Measurements from ENCODE around the gene PNPLA7. TPM values are rescaled to one million over a fixed set of nuclear protein-coding genes. Genes with fewer than 3 reads are reported as not detected.

PNPLA7 gene
- total RNA-seq, 1 experiment from 2014 or later = 1.8 TPM

DNA sequence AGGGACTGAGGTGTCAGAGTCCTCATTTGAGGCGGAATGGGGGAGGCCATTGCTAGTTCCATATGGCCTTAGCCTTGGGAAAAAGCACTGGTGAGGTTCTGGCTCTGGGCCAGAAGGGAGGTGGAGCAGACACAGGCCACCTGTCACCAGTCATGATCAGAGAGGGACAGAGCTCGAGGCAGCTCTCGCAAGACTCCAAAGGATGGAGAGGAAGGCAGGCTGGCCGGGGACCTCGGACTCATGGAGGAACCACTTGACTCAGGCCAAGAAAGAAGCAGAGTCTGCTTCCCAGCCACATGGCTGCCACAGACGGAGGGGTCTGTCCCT is 61.9 kb downstream of the PNPLA7 start:
- ChIA-PET RAD21 (ENCODE audit: low non-redundant PET in 1 of 2, low total read pairs in 2 of 2, uncharacterized antibody in 2 of 2, unreplicated experiment in 2 of 2) (no interaction called here), CTCF (no interaction called here), POLR2A (no interaction called here)
- H3K9ac ChIP-seq (ENCODE audit: low read length) = no peak overlapping the region
- DNase-seq (ENCODE audit: low read depth, low spot score) (no peak), ATAC-seq (no peak)
- H3K27ac ChIP-seq (ENCODE audit: low read depth, low read length) = no peak overlapping the region
- BruUV-seq (replicated peaks) = no TSS peak
- intact Hi-C loops (cut with micrococcal nuclease) = no loop called here
- no peaks in the 10 kb centered on the region for H4K20me1 ChIP-seq (ENCODE audit: insufficient read depth)
- no peaks in the 10 kb centered on the region for H3K27me3 ChIP-seq (ENCODE audit: insufficient read depth, low read length)
- TF ChIP-seq EZH2 (IDR thresholded peaks at IDR 0.05) (no peak), CEBPB (IDR thresholded peaks at IDR 0.05; ENCODE audit: low read depth) (no peak), POLR2AphosphoS5 (IDR thresholded peaks at IDR 0.05; ENCODE audit: low read depth, low read length) (no peak), TCF7L2 (IDR thresholded peaks at IDR 0.05; ENCODE audit: borderline replicate concordance, extremely low read depth, insufficient read depth, insufficient read length) (no peak), SP1 (IDR thresholded peaks at IDR 0.05; ENCODE audit: low read depth) (no peak), ZFX (IDR thresholded peaks at IDR 0.05) (no peak), EZH2phosphoT487 (IDR thresholded peaks at IDR 0.05; ENCODE audit: borderline replicate concordance) (no peak), EGR1 (IDR thresholded peaks at IDR 0.05; ENCODE audit: low read depth) (no peak), SRF (IDR thresholded peaks at IDR 0.05; ENCODE audit: low read depth) (no peak), SIN3A (IDR thresholded peaks at IDR 0.05; ENCODE audit: low read depth) (no peak)
- TF ChIP-seq, protein P1, sequence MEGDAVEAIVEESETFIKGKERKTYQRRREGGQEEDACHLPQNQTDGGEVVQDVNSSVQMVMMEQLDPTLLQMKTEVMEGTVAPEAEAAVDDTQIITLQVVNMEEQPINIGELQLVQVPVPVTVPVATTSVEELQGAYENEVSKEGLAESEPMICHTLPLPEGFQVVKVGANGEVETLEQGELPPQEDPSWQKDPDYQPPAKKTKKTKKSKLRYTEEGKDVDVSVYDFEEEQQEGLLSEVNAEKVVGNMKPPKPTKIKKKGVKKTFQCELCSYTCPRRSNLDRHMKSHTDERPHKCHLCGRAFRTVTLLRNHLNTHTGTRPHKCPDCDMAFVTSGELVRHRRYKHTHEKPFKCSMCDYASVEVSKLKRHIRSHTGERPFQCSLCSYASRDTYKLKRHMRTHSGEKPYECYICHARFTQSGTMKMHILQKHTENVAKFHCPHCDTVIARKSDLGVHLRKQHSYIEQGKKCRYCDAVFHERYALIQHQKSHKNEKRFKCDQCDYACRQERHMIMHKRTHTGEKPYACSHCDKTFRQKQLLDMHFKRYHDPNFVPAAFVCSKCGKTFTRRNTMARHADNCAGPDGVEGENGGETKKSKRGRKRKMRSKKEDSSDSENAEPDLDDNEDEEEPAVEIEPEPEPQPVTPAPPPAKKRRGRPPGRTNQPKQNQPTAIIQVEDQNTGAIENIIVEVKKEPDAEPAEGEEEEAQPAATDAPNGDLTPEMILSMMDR (IDR thresholded peaks at IDR 0.05 in 2 of 3, conservative IDR thresholded peaks at IDR 0.05 in 1 of 3; ENCODE audit: borderline replicate concordance in 1 of 3, insufficient read depth in 1 of 3, low read depth in 2 of 3, low read length in 2 of 3) = no peak
- TF ChIP-seq, protein P2, sequence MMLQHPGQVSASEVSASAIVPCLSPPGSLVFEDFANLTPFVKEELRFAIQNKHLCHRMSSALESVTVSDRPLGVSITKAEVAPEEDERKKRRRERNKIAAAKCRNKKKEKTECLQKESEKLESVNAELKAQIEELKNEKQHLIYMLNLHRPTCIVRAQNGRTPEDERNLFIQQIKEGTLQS (IDR thresholded peaks at IDR 0.05) = no peak
- TF ChIP-seq, protein P3, sequence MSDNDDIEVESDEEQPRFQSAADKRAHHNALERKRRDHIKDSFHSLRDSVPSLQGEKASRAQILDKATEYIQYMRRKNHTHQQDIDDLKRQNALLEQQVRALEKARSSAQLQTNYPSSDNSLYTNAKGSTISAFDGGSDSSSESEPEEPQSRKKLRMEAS (IDR thresholded peaks at IDR 0.05) = no peak
- H3K9me2 ChIP-seq (ENCODE audit: insufficient read depth) = no peaks in the 10 kb centered on the region
- H3K36me3 ChIP-seq (ENCODE audit: control insufficient read depth in 1 of 2, insufficient read depth in 2 of 2, low read length in 2 of 2) = no peaks in the 10 kb centered on the region
- H3K4me2 ChIP-seq (ENCODE audit: low read length) = no peak overlapping the region
- peaks cover 2 to 9% of the 10 kb centered on the region in 2 experiments; a peak in 3 of 4 replicates for H3K4me1 ChIP-seq (ENCODE audit: control insufficient read depth in 1 of 2, insufficient read depth in 2 of 2, low read length in 2 of 2)
- H3K79me2 ChIP-seq (ENCODE audit: insufficient read depth, low read length) = no peaks in the 10 kb centered on the region
- H3K4me3 ChIP-seq (replicated peaks in 1 of 2; ENCODE audit: low read depth in 1 of 2, low read length in 2 of 2) = no peak overlapping the region
- H3K9me3 ChIP-seq (ENCODE audit: control insufficient read depth in 1 of 2, insufficient read depth in 1 of 2, low read depth in 1 of 2, low read length in 2 of 2) = no peaks in the 10 kb centered on the region; a peak in 1 of 4 replicates
- H2AFZ ChIP-seq (ENCODE audit: low read depth, low read length, poor library complexity, severe bottlenecking) = no peak overlapping the region
